GM18868 (cell line): ENCODE results near the gene GIGYF2.

Experiments used
- ATAC-seq: cut with Tn5 transposase; IDR thresholded peaks from one replicate; pipeline ENCODE4 v1.9.1; 2021; ENCODE audit warnings: mild to moderate bottlenecking, moderate library complexity; ENCODE audit not compliant: unreplicated experiment

Gene GIGYF2

GRCh38 chr2:232750135-232750671, 53.1 kb downstream of the GIGYF2 start:
- ATAC-seq = no peak

DNA sequence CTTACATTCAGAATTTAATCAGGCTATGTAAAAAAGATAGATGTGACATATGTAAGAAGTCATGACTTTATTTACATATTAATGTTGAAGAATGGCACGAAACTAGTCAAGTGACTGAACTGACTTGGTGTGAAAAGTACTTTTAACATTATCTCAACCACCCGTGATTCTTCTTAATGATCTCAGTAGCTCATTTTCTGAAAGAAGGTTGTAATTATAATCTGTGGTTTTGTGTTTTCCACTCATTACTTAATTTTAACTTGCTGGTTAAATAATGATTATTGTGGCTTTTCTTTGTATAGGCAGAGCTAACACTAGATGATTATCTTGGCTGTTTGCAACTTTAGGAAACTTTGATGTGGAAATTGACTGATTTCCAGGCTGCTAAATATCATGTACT, 60.8 kb downstream of the GIGYF2 start:
- no peak for ATAC-seq

GRCh38 chr2:232761301-232761907, 64.3 kb downstream of the GIGYF2 start:
- ATAC-seq = no peak

GRCh38 chr2:232767866-232768265, 70.7 kb downstream of the GIGYF2 start:
- no peak for ATAC-seq

- no peak for ATAC-seq
These were observed 73.1 kb downstream of the GIGYF2 start for GRCh38 chr2:232770207-232770606.

- no peak for ATAC-seq
These were observed 74.7 kb downstream of the GIGYF2 start for GRCh38 chr2:232771870-232772269.

- ATAC-seq = peak; percentile 73
These were observed 75.4 kb downstream of the GIGYF2 start for GRCh38 chr2:232772531-232772930.

GRCh38 chr2:232773815-232774214, 76.7 kb downstream of the GIGYF2 start:
- ATAC-seq = no peak

GRCh38 chr2:232776435-232776834, 79.3 kb downstream of the GIGYF2 start, which contains the start of gene KCNJ13:
Gene KCNJ13 (minus strand): TSS chr2:232776565. CDS start chr2:232771362, 5,203 bp downstream.
- ATAC-seq = no peak

DNA sequence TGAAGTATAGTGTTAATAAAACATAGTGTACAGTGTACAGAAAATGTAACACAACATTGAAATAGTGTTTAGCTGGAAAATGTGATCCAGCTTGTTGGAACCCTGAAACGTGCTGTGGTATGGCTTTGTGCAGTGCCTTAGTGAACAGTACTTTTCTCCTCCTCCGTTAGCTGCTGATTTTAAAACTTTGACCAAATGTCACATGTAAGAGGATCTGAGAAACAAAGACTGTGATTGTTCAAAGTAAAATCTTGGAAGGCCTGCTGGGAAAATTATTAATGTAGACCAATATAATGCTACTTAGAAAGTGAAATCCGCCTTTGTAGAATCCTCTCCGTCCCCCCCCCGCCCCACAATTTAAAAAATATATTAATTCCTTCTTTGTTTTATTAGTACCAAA, 80.1 kb downstream of the GIGYF2 start:
- ATAC-seq = no peak

DNA sequence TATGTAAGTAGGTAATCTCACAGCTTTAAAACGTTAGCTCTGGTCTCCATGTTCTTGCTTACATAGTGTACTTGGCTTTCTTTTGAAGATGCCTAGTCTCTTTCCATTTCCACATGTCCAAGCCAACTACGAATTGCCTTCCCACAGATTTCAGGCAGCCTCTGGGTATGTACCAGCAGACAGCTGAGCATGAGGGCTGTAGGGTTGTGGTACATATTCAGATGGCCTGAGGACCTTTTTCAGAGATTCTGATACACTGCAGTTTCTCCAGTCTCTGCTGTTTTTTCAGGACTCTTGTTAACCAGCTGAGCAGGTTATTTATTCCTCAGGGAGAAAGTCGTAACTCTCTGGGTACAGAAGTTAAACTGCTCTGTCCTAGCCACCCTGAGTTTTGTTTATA, 82.3 kb downstream of the GIGYF2 start:
- ATAC-seq = no peak

DNA sequence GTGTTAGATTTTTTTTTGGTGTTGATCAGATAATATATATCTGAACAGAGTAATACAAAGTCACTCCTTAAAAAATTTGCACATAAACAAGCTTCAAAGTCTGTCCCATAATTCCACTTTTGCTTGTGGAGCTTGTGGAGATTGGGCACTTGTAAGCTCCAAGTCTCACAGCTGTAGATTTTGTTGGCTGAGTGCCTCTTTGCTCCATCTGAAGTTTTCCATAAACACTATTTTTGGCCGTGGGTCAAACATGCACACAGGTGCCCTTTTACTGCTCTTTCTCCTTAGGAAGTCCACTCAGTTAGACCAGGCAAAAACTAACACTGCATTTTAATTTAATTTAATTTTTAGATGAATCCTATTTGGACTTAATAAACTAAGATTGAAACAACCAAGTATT, 82.8 kb downstream of the GIGYF2 start:
- no peak for ATAC-seq

DNA sequence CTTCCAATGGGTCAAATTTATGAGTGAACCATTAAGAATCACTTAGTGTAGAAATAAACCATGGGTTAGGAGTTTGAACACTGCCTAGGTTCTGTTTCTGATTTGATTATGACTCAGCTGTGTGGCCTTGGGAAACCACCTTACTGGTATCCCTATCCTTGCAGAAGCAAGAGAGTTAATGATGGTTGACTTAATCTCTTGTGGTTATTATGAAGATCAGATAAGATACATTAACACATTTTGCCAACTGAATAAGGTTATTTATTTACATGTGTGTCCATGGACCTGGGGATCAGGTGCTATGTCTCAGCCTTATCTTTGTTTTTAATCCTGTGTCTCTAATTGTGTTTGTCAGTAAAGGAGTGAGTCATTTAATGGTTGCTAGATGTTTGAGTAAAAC, 84.6 kb downstream of the GIGYF2 start:
- ATAC-seq = peak; percentile 97

- ATAC-seq = no peak
These were observed 86.1 kb downstream of the GIGYF2 start for GRCh38 chr2:232783278-232783677.

- no peak for ATAC-seq
These were observed 90.7 kb downstream of the GIGYF2 start for GRCh38 chr2:232787806-232788205.

DNA sequence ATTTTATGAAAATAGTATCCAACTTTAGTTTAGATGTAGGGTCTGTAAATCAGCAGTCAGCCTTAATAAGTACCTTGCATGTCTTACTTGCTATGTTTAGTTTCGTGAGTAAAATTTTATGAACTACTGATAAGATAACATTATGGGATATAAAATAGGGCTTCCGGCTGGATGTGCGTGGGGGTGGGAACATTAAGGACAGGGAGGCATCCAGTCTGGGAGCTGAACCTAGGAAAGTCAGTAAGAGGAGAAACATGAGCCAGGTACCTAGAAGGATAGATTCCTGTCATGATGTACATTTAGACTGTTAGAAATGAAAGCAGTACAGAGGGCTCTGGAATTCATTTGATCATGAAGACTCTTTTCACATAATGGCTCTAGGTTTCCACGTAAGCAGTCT, 92.0 kb downstream of the GIGYF2 start:
- no peak for ATAC-seq

DNA sequence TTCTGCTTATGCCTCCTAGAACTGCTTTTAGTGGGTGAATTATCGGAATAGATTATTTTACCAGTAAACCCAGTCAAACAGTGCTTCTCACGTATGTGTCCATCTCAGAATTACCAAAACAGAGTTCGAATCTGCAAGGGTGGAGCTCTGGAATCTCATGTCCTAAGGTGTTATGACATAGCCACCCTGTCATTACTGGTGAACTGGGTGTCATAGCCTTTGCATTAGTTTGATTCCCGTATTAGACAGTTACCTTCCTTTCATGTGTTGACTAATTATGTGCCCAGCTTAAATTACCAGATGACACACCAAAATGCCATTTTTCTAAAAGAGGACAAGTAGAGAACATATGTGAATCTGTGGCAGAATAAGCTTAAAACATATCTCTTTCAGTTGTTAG, 94.4 kb downstream of the GIGYF2 start:
- ATAC-seq = no peak

DNA sequence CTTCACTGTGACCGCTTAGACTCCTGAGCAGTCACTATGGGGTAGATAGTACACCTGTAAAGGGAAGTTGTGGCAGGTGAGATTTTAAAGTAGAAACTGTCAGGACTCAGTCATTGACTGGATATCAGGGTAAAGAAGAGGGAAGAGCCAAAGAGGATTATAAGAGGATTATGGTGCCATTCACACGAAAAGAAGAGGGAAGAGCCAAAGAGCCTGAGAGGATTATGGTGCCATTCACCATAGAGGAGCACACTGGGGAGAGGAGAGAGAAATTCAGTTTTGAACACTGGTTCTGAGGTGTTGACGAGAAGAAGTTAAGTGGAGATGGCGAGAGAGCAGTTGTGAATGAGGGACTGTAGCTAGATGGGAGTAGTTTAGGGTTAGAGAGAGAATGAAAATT, 96.1 kb downstream of the GIGYF2 start:
- no peak for ATAC-seq

DNA sequence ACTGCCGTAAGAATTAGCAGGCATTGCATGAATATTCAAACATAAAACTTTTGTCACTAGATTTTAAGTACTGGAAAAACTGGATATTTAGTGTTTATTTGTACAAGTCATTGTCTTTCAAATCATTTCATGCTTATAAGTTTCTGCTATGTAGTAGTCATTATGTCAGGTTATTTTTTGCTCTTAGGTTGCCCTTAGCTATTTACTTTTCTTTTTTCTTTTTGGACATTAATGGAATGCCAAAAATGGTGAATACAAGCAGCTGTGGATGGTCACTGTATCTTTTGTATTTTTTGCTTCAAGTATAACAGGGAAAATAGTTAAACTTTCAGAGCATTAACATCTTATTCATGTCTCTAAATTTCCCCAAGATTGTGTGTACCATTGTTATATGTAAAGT, 97.8 kb downstream of the GIGYF2 start:
- no peak for ATAC-seq

DNA sequence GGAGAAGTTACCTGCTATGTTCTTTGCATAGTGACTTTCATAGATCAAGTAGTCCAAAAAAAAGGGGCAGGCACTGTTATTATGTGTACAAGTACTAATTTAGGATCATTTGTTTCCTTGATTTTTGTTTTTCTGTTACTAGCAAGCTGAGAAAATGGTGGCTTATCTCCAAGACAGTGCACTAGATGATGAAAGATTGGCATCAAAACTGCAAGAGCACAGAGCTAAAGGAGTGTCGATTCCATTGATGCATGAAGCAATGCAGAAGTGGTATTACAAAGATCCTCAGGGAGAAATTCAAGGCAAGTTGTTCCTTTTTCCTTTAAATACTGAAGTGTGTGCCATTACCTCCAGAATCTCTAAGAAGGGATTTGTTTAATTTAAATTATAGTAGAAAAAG, 98.8 kb downstream of the GIGYF2 start:
- ATAC-seq = no peak

DNA sequence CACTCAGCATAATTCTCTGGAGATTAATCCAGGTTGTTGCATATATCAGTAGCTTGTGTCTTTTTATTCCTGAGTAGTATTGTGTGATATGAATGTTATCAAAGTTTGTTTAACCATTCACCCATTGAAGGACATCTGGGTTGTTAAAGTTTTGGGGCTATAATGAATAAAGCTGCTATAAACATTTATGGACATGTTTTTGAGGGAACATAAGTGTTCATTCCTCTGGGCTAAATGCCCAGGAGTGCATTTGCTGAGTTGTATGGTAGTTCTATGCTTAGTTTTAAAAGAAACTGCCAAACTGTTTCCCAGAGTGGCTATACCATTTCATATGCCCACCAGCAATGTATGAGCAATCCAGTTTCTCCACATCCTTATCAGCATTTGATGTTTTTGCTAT, 101.1 kb downstream of the GIGYF2 start:
- ATAC-seq = no peak

DNA sequence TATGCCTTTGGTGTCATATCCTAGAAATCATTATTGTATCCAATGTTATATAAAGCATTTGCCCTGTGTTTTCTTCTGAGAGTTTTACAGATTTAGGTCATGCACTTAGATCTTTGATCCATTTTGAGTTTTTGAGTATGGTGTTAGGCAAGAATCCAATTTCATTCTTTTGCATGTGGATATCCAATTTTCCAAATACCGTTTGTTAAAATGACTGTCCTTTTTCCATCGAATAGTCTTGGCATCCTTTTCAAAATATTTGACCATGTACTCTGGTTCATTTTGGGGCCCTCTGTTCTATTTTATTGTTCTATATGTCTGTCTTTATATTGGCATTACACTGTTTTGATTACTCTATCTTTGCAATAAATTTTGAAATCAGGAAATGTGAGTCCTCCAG, 103.0 kb downstream of the GIGYF2 start:
- no peak for ATAC-seq

DNA sequence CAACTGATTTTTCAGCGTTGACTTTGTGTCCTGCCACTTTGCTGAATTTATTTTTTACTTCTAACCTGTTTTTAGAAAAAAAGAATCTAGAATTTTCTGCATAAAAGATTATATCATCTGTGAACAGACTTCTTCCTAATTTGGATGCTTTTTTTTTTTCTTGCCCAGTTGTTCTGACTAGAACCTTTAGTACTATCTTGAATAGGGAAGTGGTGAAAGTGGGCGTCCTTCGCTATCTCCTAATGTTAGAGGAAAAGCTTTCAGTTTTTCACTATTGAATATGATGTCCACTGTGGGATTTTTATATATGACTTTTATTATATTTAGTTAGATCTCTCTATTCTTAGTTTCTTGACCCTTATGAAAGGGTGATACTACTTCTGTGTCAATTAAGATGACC, 105.0 kb downstream of the GIGYF2 start:
- no peak for ATAC-seq
